Activated CD4-positive, CD25-positive, alpha-beta regulatory T cell treated with anti-CD3 and anti-CD28 coated beads, Interleukin-2, amount 50 U/mL, for 72 hours (primary cell): Measurements from ENCODE around the gene SEMA4B.
"Not testable (repeated sequence)": the region's sequence is repeated elsewhere in the genome, so short reads cannot be mapped to it uniquely, and the experiment has no call there.

Experiments
- DNase-seq: peaks from one replicate; pipeline ENCODE4 v3.0.0; 2021

The SEMA4B gene, protein sequence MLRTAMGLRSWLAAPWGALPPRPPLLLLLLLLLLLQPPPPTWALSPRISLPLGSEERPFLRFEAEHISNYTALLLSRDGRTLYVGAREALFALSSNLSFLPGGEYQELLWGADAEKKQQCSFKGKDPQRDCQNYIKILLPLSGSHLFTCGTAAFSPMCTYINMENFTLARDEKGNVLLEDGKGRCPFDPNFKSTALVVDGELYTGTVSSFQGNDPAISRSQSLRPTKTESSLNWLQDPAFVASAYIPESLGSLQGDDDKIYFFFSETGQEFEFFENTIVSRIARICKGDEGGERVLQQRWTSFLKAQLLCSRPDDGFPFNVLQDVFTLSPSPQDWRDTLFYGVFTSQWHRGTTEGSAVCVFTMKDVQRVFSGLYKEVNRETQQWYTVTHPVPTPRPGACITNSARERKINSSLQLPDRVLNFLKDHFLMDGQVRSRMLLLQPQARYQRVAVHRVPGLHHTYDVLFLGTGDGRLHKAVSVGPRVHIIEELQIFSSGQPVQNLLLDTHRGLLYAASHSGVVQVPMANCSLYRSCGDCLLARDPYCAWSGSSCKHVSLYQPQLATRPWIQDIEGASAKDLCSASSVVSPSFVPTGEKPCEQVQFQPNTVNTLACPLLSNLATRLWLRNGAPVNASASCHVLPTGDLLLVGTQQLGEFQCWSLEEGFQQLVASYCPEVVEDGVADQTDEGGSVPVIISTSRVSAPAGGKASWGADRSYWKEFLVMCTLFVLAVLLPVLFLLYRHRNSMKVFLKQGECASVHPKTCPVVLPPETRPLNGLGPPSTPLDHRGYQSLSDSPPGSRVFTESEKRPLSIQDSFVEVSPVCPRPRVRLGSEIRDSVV

DNA sequence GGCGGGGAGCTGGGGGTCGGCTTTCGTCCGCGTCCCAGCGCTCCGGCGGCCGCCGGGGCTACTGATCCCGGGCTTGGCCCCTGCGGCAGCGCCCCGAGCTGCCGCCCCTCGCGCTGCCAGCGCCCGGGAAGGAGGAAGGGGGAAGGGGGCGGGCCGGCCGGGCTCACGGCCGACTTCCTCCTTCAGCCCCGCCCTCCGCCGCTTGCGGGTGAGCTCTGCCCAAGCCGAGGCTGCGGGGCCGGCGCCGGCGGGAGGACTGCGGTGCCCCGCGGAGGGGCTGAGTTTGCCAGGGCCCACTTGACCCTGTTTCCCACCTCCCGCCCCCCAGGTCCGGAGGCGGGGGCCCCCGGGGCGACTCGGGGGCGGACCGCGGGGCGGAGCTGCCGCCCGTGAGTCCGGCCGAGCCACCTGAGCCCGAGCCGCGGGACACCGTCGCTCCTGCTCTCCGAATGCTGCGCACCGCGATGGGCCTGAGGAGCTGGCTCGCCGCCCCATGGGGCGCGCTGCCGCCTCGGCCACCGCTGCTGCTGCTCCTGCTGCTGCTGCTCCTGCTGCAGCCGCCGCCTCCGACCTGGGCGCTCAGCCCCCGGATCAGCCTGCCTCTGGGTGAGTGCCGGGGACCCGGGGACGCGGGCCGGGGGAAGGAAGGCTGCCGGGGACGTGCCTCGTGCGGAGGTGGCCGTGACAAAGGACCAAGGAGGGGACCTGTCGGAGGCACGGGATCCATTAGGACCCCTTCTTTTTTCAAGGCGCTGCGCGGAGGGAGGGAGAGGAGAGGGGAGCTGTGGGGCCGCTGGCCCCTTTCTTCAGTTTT, at the start of gene SEMA4B:
SEMA4B (plus strand) TSS at position 201 of the 814 bp plus-strand sequence; CDS start at position 450, 249 bp downstream.
- peak; percentile 77 for DNase-seq

DNA sequence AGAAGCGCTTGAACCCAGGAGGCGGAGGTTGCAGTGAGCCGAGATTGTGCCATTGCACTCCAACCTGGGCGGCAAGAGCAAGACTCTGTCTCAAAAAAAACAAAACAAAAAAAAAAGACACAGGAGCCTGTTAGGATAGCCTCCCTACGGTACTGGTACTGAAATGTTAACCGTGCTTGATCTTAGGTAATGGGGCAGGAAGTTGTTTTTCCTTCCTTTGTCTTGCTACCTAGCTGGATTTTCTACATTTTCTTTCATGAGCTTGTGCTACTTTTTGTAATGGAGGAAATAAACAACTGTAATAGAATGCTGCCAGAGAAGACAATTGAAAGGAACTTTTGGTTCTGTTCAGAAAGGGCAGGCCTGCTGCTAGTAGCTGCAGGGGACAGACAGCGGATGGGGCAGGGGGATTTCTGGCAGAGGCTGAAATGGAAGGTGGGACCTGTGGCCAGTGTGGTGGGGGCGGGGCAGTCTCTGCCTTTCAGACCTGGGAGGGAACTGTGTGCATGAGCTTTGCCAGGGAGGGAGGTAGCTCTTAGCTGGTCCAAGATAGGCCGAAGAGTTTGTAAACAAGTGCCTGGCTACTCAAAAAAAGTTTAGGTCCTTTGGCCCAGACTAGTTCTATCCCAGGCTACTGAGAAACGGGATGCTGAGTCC, 49.0 kb upstream of the SEMA4B start:
- no peak for DNase-seq

DNA sequence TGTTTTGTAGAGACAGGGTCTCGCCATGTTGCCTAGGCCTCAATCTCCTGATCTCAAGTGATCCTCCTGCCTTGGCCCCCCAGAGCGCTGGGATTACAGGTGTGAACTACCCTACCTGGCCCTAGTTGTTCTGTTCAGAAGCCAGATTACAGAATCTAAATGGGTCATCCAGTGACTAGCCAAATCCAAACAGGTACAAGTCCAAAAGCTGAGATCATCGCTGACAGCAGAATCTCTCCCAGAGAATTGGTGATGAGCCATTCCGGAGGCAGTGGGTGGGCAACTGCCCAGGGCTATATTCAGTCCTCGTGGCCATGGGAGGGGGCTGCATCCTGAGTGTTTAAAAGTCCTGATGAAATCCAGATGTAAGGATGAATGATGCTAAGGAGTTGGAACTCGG, 47.5 kb upstream of the SEMA4B start:
- no peak for DNase-seq

DNA sequence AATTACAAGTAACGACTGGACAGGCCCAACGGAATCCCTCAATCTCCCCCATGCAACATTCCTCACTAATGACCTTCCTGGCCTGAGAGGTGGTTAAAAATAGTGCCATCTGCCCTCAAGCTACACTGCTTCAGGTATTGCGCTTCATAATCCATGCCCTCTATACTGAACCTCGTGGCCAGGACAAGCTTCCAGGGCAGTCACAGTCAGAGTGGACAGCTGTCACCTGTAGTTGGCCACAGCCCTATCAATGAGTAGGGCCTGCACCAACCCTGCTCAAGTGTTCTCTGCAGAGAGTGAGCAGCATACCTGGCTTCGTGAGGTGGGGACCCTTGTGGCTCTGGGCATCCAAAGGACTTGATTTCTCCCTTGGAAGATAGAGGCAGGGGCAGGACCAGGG, 46.9 kb upstream of the SEMA4B start:
- DNase-seq, result no peak

DNA sequence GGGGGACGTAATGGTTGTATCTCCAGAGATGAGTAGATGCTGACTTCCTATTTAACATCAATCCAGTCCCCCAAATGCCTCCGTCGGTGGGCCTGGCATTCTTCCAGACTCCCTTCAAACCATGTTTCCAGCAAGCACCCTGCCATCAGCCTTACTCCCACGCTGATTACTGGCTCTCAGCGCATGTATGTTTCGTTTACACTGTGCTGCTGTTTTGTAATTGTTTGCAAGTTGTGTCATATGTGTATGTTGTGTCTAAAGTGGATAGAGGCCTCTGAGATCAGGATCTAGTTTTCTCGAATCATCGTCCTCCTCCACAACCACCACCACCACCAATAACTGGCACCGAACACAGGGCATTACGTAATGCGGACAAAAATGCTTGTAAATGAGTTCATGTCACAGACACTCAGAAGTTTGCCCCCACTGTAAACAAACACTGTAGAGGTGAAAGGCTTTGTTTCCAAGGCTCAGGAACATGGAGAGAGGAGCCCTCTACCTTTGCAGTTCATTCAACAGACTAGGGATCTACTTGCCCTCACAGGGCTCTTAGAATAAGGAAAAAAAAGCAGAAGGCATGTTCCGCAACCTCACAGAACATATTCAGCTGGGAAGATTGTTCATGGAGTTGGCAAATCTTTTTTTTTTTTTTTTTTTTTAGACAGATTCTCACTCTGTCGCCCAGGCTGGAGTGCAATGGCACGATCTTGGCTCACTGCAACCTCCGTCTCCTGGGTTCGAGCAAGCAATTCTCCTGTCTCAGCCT, 46.1 kb upstream of the SEMA4B start:
- DNase-seq, result no peak

DNA sequence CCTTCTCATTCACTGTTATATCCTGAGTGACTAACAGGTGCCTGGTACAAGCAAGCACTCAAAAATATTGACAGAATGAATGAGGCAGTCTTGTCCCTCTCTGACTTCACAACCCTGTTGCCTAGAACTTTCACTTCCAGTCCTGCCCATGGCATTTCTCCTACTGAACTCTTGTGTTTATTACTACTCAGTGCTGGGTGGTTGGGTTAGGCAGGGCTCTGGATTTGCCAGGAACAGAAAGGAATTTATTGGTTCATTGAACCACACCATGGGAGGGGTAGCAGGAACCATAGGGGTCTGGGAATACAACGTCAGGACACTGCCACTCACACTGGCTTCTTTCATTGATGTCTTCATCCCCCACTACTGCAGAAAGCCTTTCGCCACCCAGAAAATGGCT, 41.9 kb upstream of the SEMA4B start:
- DNase-seq, result no peak

DNA sequence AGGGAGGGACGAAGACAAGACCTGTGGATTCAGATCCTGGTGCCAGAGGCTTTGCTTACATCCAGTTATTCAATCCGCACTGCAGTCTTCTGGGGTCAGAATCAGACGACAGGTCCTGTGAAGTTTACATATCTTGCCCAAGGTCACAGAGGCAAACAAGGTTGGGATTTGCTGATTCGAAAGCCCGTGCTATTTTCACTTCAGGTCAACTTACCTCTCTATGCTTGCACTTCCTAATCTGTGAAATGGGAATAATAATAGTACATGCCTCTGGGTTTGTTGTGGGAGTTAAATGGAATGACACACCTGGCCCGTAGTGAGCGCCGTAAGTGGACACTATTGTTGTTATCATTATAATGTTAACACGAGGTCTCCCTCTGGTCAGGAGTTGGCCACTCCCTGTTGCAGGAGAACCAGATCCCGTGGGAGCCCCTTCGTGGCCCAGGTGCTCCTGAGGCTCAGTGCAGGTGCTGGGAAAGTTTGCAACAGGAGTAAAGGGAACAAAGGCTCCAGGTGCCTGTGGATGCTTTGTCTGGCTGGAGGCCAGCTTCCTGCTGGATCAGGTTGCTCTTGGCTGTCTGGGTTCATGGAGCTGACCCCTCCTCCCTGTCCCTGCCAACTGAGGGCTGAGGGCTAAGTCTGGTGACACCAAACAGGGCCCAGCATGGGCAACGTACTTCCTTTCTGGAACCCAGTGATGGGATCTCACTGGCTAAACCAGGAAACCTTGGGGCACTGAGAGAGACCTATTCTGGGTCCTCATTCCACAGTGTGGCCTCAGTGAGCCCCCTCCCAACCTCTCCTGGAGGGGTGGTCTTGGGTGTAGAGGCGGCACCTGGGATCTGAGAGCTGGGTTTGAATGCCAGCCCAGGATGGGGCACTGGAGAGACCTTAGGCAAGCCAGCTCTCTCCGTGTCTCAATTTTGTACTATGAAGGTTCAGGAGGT, 40.1 kb upstream of the SEMA4B start:
- DNase-seq, result no peak

DNA sequence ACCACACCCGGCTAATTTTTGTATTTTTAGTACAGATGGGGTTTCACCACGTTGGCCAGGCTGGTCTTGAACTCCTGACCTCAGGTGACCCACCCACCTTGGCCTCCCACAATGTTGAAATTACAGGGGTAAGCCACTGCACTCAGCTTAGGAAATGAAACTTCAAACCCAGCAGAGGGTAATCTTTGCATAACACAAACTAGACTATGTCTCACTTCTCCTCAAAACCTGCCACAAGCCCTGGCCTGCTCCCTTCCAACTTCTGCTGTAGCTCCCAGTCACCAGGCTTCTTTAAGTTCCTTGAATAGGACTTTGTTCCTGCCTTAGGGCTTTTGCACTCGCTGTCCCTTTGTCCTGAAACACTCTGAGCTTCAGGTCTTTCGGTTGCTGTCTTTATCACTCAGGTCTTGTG, 39.2 kb upstream of the SEMA4B start:
- no peak for DNase-seq

DNA sequence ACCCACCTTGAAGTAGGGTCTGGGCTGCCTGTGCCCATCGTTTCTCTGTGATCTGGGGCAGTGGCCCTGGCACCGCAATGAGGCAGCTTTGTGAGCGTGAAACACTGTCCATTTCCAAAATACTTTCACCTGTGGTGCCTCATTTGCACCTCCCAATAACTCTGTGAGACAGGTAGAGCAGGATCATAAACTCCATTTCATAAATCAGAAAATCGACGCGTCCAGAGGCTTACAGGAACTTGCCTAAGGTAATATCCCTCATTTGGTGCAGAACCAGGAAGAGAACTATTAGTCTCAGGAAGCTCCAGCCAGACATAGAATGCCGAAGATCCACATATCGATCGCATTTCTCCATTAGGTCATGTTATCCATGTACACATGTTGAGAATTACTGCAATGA, 38.2 kb upstream of the SEMA4B start:
- DNase-seq, result no peak

DNA sequence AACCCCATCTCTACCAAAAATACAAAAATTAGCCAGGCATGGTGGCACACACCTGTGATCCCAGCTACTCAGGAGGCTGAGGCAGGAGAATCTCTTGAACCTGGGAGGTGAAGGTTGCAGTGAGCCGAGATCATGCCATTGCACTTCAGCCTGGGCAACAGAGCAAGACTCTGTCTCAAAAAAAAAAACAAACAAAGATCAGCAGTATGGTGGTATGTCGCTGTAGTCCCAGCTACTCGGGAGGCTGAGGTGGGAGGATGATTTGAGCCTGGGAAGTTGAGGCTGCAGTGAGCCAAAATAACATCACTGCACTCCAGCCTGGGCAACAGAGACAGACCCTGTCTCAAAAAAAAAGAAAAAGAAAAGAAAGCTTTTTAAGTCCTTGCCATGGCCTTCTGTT, 36.9 kb upstream of the SEMA4B start:
- DNase-seq, result not testable (repeated sequence)

DNA sequence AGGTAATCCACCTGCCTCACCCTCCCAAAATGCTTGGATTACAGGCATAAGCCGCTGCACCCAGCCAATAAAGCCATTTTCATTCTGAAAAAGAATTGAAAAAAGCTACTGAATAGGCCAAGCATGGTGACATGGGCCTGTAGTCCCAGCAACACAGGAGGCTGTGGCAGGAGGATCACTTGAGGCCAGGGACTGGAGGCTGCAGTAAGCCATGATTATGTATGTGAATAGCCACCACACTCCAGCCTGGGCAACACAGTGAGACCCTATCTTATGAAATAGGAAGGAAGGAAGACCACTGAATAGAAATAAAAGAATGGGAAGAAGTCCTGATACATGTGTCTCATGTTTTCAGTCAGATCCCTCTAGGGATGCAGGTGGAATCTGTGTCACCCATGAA, 36.0 kb upstream of the SEMA4B start:
- no peak for DNase-seq

DNA sequence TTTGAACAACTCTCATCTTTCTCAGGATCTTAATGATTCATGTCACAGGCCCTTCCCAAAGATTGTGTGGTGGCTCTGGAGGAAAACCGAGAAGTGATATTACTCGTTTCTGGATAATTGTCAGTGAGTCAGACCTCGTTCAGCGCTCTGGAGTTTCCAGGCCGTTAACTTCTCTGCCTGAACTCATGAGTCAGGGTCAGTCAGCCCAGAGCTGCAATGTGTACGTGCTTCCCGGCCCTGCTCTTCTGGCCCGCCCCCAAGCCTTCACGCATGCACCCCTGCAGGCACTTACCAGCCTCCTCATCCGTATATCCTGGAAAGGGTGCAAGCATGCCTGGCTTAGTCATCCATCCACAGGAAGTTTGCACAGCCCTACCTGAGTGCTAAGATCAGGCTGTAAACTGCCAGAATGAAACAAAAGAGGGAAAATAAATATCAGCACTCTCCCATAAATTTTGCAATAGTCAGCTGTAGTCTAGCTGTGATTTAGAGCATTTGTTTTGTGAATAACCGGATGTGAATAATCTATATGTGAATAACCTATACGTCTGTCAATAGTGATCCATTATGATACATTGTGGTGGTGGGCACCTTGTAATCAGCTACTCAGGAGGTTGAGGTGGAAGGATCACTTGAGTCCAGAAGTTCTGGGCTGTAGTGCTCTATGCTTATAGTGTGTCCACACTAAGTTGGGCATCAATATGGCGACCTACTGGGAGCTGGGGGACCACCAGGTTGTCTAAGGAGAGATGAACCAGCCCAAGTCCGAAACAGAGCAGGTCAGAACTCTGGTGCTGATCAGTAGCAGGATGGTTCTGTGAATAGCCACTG, 35.3 kb upstream of the SEMA4B start:
- no peak for DNase-seq

DNA sequence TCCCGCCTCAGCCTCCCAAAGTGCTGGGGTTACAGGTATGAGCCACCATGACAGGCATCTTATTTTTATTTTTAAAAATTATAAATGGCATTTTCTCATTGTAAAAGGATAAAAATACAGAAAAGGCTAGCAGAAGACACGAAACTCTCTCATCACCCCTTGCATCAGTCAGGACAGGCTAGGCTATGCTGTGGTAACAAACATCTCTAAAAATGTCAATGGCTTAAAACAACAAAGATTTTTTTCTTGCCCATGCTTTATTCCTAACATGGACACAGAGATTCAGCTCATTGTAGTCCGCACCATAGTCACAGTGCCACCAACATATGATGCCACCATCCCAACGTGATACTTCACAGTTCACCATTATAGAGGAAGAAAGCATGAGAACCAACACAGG, 34.0 kb upstream of the SEMA4B start:
- no peak for DNase-seq

DNA sequence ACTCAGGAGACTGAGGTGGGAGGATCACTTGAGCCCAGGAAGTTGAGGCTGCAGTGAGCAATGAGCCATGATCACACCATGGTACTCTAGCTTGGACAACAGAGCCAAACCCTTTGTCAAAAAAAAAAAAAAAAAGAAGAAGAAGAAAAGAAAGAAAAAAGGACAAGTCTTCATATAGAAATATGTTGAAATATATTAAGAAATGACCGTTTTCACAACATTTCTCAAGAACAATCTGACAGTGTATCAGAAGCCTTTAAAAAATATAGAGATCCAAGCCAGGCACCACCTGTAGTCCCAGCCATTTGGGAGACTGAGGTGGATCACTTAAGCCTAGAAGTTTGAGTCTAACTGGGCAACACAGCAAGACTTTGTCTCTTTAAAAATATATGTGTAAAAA, 29.5 kb upstream of the SEMA4B start:
- no peak for DNase-seq

DNA sequence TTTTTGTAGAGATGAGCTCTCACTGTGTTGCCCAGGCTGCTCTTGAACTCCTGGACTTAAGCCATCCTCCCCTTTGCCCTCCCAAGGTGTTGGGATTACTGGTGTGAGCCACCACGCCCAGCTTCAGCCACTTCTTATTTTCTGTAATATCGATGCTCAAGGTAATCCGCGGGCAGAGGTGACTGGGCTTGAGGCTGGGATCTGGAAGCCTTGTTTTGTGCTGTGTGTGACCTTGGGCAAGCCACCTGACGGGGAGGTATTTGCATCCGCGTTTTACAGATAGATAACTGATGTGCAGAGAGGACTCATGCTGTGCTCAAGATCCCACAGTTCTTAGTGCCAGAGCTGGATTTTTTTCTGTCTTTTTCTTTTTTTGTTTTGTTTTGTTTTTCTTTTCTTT, 27.8 kb upstream of the SEMA4B start:
- DNase-seq, result no peak

DNA sequence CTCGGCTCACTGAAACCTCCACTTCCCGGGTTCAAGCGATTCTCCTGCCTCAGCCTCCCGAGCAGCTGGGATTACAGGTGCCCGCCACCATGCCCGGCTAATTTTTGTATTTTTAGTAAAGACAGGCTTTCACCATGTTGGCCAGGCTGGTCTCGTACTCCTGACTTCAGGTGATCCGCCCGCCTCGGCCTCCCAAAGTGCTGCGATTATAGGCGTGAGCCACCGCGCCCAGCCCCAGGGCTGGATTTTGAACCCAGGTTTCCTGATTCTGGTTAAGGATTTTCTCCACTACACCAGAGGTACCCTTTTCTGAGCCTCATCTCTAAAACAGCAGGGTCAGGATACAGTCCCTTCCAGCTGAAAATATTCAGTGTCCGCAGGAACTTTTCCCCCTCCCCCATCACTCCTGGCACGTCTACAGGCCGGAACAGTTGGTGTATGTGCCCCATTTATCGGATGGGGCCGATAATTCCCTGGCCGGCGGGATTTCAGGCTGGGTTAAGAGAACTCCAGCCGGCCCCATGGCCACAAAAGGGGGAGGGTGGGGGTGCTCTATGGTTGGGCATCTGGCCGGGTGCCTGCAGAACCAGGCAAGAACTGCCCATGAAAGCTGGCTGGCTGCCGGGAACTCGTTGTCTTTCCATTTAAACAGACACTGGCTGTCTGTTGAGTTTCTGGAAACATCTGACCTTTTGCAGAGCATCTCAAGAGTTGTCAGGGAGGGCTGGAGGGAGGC, 26.8 kb upstream of the SEMA4B start:
- no peak for DNase-seq

DNA sequence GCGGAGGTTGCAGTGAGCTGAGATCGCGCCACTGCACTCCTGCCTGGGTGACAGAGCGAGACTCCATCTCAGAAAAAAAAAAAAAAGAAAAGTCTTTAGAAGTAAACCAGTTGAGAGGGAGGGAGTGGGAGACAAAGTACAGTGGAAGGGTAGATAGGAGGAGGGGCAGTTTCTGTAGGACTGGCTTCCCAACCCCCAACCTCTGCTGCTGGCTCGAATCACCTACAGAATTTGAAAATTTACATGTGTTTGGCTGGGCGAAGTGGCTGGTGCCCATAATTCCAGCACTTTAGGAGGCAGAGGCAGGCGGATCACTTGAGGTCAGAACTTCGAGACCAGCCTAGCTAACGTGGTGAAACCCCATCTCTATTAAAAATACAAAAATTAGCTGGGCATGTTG, 24.1 kb upstream of the SEMA4B start:
- DNase-seq, result no peak

DNA sequence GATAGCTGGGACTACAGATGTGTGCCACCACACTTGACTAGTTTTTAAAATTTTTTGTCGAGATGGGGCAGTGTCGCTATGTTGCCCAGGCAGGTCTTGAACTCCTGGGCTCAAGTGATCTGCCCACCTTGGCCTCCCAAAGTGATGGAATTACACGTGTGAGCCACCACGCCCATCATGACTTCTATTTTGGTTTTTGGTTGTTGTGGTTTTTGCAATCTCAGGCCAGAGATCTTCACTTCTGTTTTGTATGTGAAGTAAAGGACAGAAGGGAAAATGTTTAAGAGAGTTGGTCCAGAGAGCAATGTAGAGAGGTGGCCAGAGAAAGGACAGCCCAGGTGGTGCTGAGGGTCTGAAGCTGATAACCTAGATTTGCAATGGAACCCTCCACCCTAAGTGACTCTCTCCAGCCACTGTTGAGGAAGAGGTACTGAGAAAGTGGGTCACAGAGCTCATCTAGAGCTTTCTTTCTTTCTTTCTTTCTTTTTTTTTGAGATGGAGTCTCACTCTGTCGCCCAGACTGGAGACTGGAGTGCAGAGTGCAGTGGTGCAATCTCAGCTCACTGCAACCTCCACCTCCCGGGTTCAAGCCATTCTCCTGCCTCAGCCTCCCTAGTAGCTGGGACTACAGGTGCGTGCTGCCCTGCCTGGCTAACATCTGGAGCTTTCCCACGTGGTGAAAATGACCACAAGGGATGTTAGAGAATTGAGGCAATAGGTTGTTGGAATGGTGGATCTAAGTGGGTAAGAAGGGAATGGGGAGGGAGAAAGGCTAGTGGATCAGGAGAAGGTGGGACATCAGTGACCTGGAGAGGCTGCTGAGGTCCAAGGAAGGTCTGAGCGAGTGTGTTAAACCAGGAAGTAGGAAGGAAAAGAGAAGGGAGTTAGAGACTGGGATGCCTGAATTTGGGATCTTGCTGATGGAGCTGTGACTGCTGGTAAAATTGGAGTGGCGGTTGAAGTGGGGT, 22.4 kb upstream of the SEMA4B start:
- no peak for DNase-seq
